EL (cell line): Measurements from ENCODE around the gene TRAPPC8.

Experiments used
- DNase-seq: peaks from one replicate; pipeline ENCODE4 v3.0.0-alpha.2; 2016

TRAPPC8 gene

GRCh38 chr18:31791817-31792579 is 150.9 kb downstream of the TRAPPC8 start:
- DNase-seq = no peak

- no peak for DNase-seq
Observed at GRCh38 chr18:31789409-31789808, 153.5 kb downstream of the TRAPPC8 start.

GRCh38 chr18:31783059-31783458 is 159.9 kb downstream of the TRAPPC8 start:
- no peak for DNase-seq
